ENCODE results near the gene CPXM2.

DNA sequence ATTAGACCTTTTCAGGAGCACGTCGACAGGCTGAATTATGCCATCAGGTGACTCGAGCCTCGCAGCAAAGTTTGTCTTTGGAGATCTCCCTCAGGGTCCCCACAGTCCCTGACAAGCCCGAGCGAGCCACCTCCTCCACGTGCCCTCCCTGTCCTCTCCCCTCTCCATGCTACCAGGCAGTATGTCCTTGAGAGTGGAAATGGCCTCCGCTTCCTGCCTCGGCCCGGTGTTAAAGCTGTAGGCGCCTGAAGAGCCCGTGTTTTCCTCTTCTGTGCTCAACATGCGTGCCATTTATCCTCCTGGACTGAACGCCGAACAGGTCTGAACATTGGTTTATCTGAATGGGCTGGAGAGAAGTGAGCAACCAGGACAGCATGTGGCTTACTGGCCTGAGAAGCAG, 142.9 kb downstream of the CPXM2 start:
- no peak for TF ChIP-seq POLR2A (IDR thresholded peaks at IDR 0.05; ENCODE audit: low read depth, low read length)
- TF ChIP-seq POU2F2 (IDR thresholded peaks at IDR 0.05; ENCODE audit: low read depth, low read length) = no peak
- no peak for TF ChIP-seq POLR2AphosphoS5 (IDR thresholded peaks at IDR 0.05; ENCODE audit: low read depth, low read length)
- no peak for TF ChIP-seq TAF1 (IDR thresholded peaks at IDR 0.05; ENCODE audit: low read depth, low read length)
- no peak for TF ChIP-seq SPI1 (IDR thresholded peaks at IDR 0.05; ENCODE audit: low read depth, low read length)
